Suprapubic skin (tissue), 3 donors: Measurements from ENCODE around the gene MPZL3.

Source experiments
- CTCF ChIP-seq, 2 donors: fragments of 200-600 bp in 1 of 2; fragments of 450-650 bp in 1 of 2; sonication (generic) in 1 of 2; IDR thresholded peaks; one replicate each; pipeline ENCODE4 v1.5.1; 2016 to 2019; ENCODE audit warnings: antibody characterized with exemption in 2 of 2, mild to moderate bottlenecking in 1 of 2, moderate library complexity in 1 of 2
- EP300 ChIP-seq: sonication (generic); formaldehyde crosslinking; IDR thresholded peaks from one replicate; pipeline ENCODE4 v1.6.1; 2017; ENCODE audit warnings: antibody characterized with exemption
- POLR2A ChIP-seq, 2 donors: fragments of 450-650 bp; IDR thresholded peaks; one replicate each; pipeline ENCODE4 v1.6.1; 2017; ENCODE audit warnings: antibody characterized with exemption in 2 of 2, mild to moderate bottlenecking in 2 of 2, moderate library complexity in 2 of 2

GRCh38 chr11:118265954-118266353, 13.8 kb upstream of the MPZL3 start:
- TF ChIP-seq POLR2A (IDR thresholded peaks at IDR 0.05) (no peak), CTCF (IDR thresholded peaks at IDR 0.05) (no peak), EP300 (no peak)
